GM08714 (cell line): Measurements from ENCODE around the gene MED13L.
"Not testable (repeated sequence)": the region's sequence is repeated elsewhere in the genome, so short reads cannot be mapped to it uniquely, and the experiment has no call there.

Source experiments
- H3K4me3 ChIP-seq: fragments of 200-500 bp; sonication (Bioruptor generic); 2 replicates; pipeline ENCODE4 v1.5.1; 2014; ENCODE audit warnings: mild to moderate bottlenecking, low read length, inconsistent platforms
- ZNF274 ChIP-seq: IDR thresholded peaks from 2 replicates; pipeline ENCODE4 v1.6.1; 2012; ENCODE audit warnings: mild to moderate bottlenecking, low read depth, low read length

The MED13L gene

GRCh38 chr12:116037941-116038837, 239.3 kb downstream of the MED13L start:
- no peak for TF ChIP-seq ZNF274
- H3K4me3 ChIP-seq: no peak overlapping the region

- no peak overlapping the region for H3K4me3 ChIP-seq
- TF ChIP-seq ZNF274: no peak
Observed at GRCh38 chr12:116033765-116034164, 243.7 kb downstream of the MED13L start.

- not testable (repeated sequence) for H3K4me3 ChIP-seq
Observed at GRCh38 chr12:116031624-116032023, 245.9 kb downstream of the MED13L start.

GRCh38 chr12:116028619-116029018, 248.9 kb downstream of the MED13L start:
- no peak overlapping the region for H3K4me3 ChIP-seq
- TF ChIP-seq ZNF274: no peak

- no peak for TF ChIP-seq ZNF274
- no peak overlapping the region for H3K4me3 ChIP-seq
Observed at GRCh38 chr12:116027551-116027821, 250.0 kb downstream of the MED13L start.

- no peak for TF ChIP-seq ZNF274
- no peak overlapping the region for H3K4me3 ChIP-seq
Observed at GRCh38 chr12:116026768-116027550, 250.5 kb downstream of the MED13L start.

- no peak for TF ChIP-seq ZNF274
- no peak overlapping the region for H3K4me3 ChIP-seq
Observed at GRCh38 chr12:116026346-116026745, 251.1 kb downstream of the MED13L start.

DNA sequence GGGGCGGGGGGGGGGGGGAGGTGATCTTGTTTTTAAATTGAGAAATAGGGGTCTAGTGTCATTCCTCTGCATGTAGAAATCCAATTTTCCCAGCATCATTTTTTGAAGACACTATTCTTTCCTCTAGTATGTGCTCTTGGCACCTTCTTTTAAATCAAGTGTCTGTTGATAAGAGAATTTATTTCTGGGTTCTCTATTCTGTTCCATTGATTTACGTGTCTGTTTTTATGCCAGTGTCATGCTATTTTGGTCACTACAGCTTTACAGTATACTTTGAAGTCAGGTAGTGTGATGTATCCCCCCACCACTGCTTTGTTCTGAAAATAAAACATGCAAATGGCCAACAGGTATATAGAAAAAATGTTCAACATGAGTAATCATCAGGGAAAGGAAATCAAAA, 252.7 kb downstream of the MED13L start:
- no peak overlapping the region for H3K4me3 ChIP-seq
- TF ChIP-seq ZNF274: no peak

- no peak for TF ChIP-seq ZNF274
- no peak overlapping the region for H3K4me3 ChIP-seq
Observed at GRCh38 chr12:116019415-116019814, 258.1 kb downstream of the MED13L start.

DNA sequence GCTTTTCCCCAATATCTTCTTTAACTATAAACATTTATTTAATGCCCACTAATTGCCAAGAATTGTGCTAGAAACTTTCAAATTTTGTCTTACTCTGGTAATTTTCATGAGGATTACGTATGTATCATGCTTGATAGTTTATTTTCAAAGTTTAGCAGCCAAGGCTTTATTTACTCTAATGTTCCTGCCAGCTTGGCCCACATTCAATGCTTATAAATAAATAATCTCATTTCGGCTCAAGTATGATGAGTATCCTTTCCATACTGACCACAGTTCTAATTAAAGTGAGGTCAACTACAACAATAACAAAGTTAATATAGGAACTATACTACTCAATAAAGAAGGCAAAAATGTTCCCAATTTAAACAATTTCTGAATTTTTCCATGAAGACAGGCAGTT, 259.2 kb downstream of the MED13L start:
- no peak for TF ChIP-seq ZNF274
- H3K4me3 ChIP-seq: no peak overlapping the region

- no peak overlapping the region for H3K4me3 ChIP-seq
- TF ChIP-seq ZNF274: no peak
Observed at GRCh38 chr12:116015525-116015924, 262.0 kb downstream of the MED13L start.

GRCh38 chr12:116012757-116013156, 264.7 kb downstream of the MED13L start:
- H3K4me3 ChIP-seq: no peak overlapping the region
- TF ChIP-seq ZNF274: no peak

- no peak overlapping the region for H3K4me3 ChIP-seq
- TF ChIP-seq ZNF274: no peak
Observed at GRCh38 chr12:116011217-116011616, 266.3 kb downstream of the MED13L start.

DNA sequence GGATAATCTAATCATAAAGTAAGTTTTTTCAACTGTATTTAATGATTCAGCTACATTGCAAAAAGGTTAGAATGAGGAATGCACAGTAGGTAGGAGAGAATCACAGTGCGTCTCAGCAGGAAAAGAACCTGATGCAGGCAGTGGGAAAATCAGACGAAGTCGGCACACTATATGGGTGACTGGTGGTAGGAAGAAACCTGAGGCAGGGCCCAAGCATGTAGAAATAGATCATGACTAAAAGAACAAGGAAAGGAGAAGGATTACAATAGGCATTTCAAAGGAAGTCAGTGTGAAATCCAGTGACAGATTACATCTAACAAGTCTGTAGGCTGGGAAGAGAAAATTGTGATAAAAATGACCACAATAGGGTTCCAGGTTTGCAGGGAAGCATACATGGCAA, 267.0 kb downstream of the MED13L start:
- no peak for TF ChIP-seq ZNF274
- no peak overlapping the region for H3K4me3 ChIP-seq

- TF ChIP-seq ZNF274: no peak
- H3K4me3 ChIP-seq: no peak overlapping the region
Observed at GRCh38 chr12:116009805-116010204, 267.7 kb downstream of the MED13L start.

DNA sequence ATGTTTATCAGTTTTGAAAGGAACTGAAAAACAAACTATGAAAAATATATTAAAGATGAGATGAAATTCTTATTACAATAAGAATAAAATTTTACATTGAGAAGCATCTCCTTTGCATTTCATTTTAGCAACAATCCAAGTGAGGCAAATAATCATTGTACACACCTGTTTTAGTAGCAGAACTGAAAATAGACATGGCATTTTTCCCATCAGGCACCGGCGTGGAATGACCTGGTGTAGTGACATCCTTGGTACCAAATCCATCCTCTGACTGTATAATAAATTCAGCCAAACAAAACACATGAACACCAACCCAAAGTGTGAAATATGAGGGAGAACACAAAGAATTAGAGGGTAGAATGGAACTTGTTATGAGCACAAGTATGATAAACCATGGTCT, 271.4 kb downstream of the MED13L start:
- H3K4me3 ChIP-seq: no peak overlapping the region
- no peak for TF ChIP-seq ZNF274
